Measurements from ENCODE around the gene TPTE.
"Not testable (repeated sequence)": the region's sequence is repeated elsewhere in the genome, so short reads cannot be mapped to it uniquely, and the experiment has no call there.

GRCh38 chr21:10638144-10638543, 116.8 kb downstream of the TPTE start:
- TF ChIP-seq CTCF, POLR2A (IDR thresholded peaks at IDR 0.05): not testable (repeated sequence)

Data from body of pancreas (tissue), 4 donors.